HCT116 (cell line): ENCODE measurements around the gene TUBA4B. TPM values are rescaled to one million over a fixed set of nuclear protein-coding genes. Genes with fewer than 3 reads are reported as not detected.
"Not testable (repeated sequence)": the region's sequence is repeated elsewhere in the genome, so short reads cannot be mapped to it uniquely, and the experiment has no call there.

Experiments
- ATAC-seq: fragments of 200-7000 bp; cut with Tn5 transposase; 2 replicates; pipeline ENCODE4 v1.9.1; 2020; ENCODE audit warnings: mild to moderate bottlenecking, moderate library complexity
- BruUV-seq: library from RNA; stranded (reverse); fragments of 400-500 nt; replicated peaks from 2 replicates; lab custom pipeline; 2021; lab: Mats Ljungman, UMichigan
- CTCF ChIA-PET: fragments of 300-600 bp; sonication (Branson Sonifier 250); formaldehyde crosslinking; loops from one replicate; lab custom pipeline; 2021; ENCODE audit warnings: antibody characterized with exemption; lab: Charles Lee
- POLR2A ChIA-PET: fragments of 300-600, 350-600 bp; sonication (Branson Sonifier 250); formaldehyde crosslinking; loops from one replicate; lab custom pipeline; 2021; ENCODE audit warnings: antibody characterized with exemption; lab: Charles Lee
- RAD21 ChIA-PET, 2 experiments: fragments of 300-600 bp; sonication (Branson Sonifier 250); formaldehyde crosslinking; loops; one replicate each; lab custom pipeline; 2023; ENCODE audit warnings: low total read pairs in 2 of 2; ENCODE audit not compliant: uncharacterized antibody in 2 of 2, unreplicated experiment in 2 of 2, low non-redundant PET in 1 of 2; lab: Charles Lee
- DNase-seq: peaks from one replicate; pipeline ENCODE4 v3.0.0-alpha.2; 2010; ENCODE audit warnings: low read depth, low spot score
- H2AFZ ChIP-seq: fragments of 200-600 bp; shearing (Covaris generic), sonication (generic); 2 replicates; pipeline ENCODE4 v1.6.1; 2017; ENCODE audit warnings: low read depth, mixed run types, mixed read lengths, antibody characterized with exemption, low read length; ENCODE audit not compliant: poor library complexity, severe bottlenecking
- H3K27ac ChIP-seq: 2 replicates; pipeline ENCODE4 v1.5.1; 2012; ENCODE audit warnings: low read depth, low read length
- H3K27me3 ChIP-seq: fragments of 200-600 bp; sonication (generic); 2 replicates; pipeline ENCODE4 v1.6.1; 2016; ENCODE audit warnings: mixed run types, low read length, mixed read lengths; ENCODE audit not compliant: insufficient read depth
- H3K36me3 ChIP-seq, 2 experiments: fragments of 200-500 bp in 1 of 2; fragments of 200-600 bp in 1 of 2; sonication (Bioruptor generic) in 1 of 2; sonication (generic) in 1 of 2; 2 replicates each; pipeline versions ENCODE4 v1.5.1 to v1.6.1; 2014 to 2016; ENCODE audit warnings: low read length in 2 of 2, inconsistent platforms in 1 of 2, mixed read lengths in 1 of 2, mixed run types in 1 of 2; ENCODE audit not compliant: insufficient read depth in 2 of 2, control insufficient read depth in 1 of 2
- H3K4me1 ChIP-seq, 2 experiments: fragments of 200-600 bp in 1 of 2; sonication (generic) in 1 of 2; 2 replicates each; pipeline versions ENCODE4 v1.5.1 to v1.6.1; 2012 to 2017; ENCODE audit warnings: low read length in 2 of 2, inconsistent platforms in 1 of 2, mild to moderate bottlenecking in 1 of 2, mixed read lengths in 1 of 2, mixed run types in 1 of 2, moderate library complexity in 1 of 2; ENCODE audit not compliant: insufficient read depth in 2 of 2, control insufficient read depth in 1 of 2
- H3K4me2 ChIP-seq: fragments of 200-600 bp; sonication (generic); 2 replicates; pipeline ENCODE4 v1.6.1; 2017; ENCODE audit warnings: mixed run types, low read length, mixed read lengths
- H3K4me3 ChIP-seq, 2 experiments: fragments of 200-600 bp in 1 of 2; sonication (generic) in 1 of 2; replicated peaks in 1 of 2; 2 replicates each; pipeline ENCODE4 v1.5.1; 2011 to 2016; ENCODE audit warnings: low read length in 2 of 2, control low read depth in 1 of 2, low read depth in 1 of 2, mild to moderate bottlenecking in 1 of 2, mixed read lengths in 1 of 2, mixed run types in 1 of 2
- H3K79me2 ChIP-seq: fragments of 200-600 bp; sonication (generic); 2 replicates; pipeline ENCODE4 v1.6.1; 2017; ENCODE audit warnings: mild to moderate bottlenecking, mixed run types, low read length, moderate library complexity, mixed read lengths; ENCODE audit not compliant: insufficient read depth
- H3K9ac ChIP-seq: fragments of 200-600 bp; sonication (generic); 2 replicates; pipeline ENCODE4 v1.6.1; 2016; ENCODE audit warnings: low read length, mixed read lengths
- H3K9me2 ChIP-seq: fragments of 200-600 bp; sonication (generic), shearing (Covaris generic); 2 replicates; pipeline ENCODE4 v1.6.1; 2017; ENCODE audit warnings: mixed run types, mild to moderate bottlenecking, moderate library complexity; ENCODE audit not compliant: insufficient read depth
- H3K9me3 ChIP-seq, 2 experiments: fragments of 200-500 bp in 1 of 2; fragments of 200-600 bp in 1 of 2; sonication (Bioruptor generic) in 1 of 2; sonication (generic) in 1 of 2; 2 replicates each; pipeline ENCODE4 v1.6.1; 2014 to 2017; ENCODE audit warnings: low read length in 2 of 2, mixed read lengths in 2 of 2, inconsistent platforms in 1 of 2, low read depth in 1 of 2, mild to moderate bottlenecking in 1 of 2, mixed run types in 1 of 2, moderate library complexity in 1 of 2; ENCODE audit not compliant: control insufficient read depth in 1 of 2, insufficient read depth in 1 of 2
- H4K20me1 ChIP-seq: fragments of 200-600 bp; sonication (generic), shearing (Covaris generic); 2 replicates; pipeline ENCODE4 v1.6.1; 2017; ENCODE audit warnings: mixed run types, mild to moderate bottlenecking, moderate library complexity; ENCODE audit not compliant: insufficient read depth
- ELF1 ChIP-seq: IDR thresholded peaks from 2 replicates; pipeline ENCODE4 v1.6.1; 2012; ENCODE audit warnings: low read depth, borderline replicate concordance
- EZH2 ChIP-seq: fragments of 200-600 bp; sonication (generic); IDR thresholded peaks from 2 replicates; pipeline ENCODE4 v1.6.1; 2017; ENCODE audit warnings: antibody characterized with exemption, mixed run types
- intact Hi-C: fragments of 100-400 bp; cut with micrococcal nuclease; formaldehyde crosslinking; loops from 2 replicates; pipeline ENCODE4 v1.10.0; 2022
- total RNA-seq: library from RNA; stranded (reverse); gene quantifications from one replicate; pipeline ENCODE4 v1.2.1, GENCODE V29; 2021; ENCODE audit not compliant: unreplicated experiment

Gene TUBA4B
- total RNA-seq, 1 experiment from 2014 or later = not detected

DNA sequence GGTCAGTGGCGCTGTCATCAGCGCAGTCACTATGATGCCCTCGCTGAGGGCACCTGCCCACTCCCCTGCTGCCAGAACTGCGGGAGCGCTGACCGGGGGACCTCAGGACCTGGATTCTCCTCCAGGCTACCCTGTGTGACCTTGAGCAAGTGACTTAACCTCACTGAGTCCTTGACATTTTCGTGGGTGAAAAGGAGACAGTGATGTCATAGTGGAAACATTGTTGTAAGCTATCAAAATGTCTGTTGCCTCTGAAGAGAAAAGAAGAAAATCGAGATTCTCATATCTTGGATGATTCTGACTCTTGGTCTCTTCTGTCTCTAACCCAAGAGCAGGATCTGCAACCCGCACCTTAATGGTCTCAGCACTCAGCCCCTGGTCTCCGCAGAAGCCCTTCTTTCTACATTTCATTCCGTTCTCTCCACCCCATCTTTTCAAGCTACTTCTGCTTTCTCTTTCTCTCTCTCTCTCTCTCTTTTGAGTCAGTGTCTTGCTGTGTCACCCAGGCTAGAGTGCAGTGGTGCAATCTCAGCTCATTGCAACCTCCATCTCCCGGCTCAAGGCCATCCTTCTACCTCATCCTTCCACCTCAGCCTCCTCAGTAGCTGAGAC lies 1.7 kb downstream of the TUBA4B start:
- ChIA-PET CTCF (interaction anchor here (1.9 kb wide), 1 partner anchor 22 kb away, joined by 6 read pairs; no protein-coding TSS in a partner anchor), RAD21 (no interaction called here), POLR2A (interaction anchor here (1.4 to 1.8 kb wide), 2 partner anchors 10 to 24 kb away, joined by 6 to 7 read pairs; partner anchors contain the start of genes DNAJB2, GLB1L and STK16)
- peak overlapping the region; percentile 69 to 84 for H3K4me3 ChIP-seq
- peak overlapping the region; percentile 97 for H3K4me2 ChIP-seq
- H3K36me3 ChIP-seq = peaks cover 0 to 3% of the 10 kb centered on the region in 2 experiments; a peak in 1 of 4 replicates
- no peak overlapping the region for H2AFZ ChIP-seq
- H3K4me1 ChIP-seq = peaks cover 17 to 44% of the 10 kb centered on the region in 2 experiments
- peak overlapping the region; percentile 12; the same call in 1 of the 2 replicates for H3K27ac ChIP-seq
- TF ChIP-seq ELF1 = no peak
- 0 out of 2 replicates have a peak, but pooled peaks have one; percentile 50 for TF ChIP-seq EZH2
- peak overlapping the region; percentile 33; the same call in 1 of the 2 replicates for H3K9ac ChIP-seq
- no peaks in the 10 kb centered on the region for H3K9me2 ChIP-seq
- DNase-seq (no peak), ATAC-seq (no peak)
- intact Hi-C loops = no loop called here
- no TSS peak for BruUV-seq
- no peaks in the 10 kb centered on the region for H4K20me1 ChIP-seq
- H3K27me3 ChIP-seq = peaks cover 5% of the 10 kb centered on the region; the same call in 1 of the 2 replicates
- H3K79me2 ChIP-seq = peaks cover 20% of the 10 kb centered on the region; the same call in 1 of the 2 replicates
- no peaks in the 10 kb centered on the region for H3K9me3 ChIP-seq

DNA sequence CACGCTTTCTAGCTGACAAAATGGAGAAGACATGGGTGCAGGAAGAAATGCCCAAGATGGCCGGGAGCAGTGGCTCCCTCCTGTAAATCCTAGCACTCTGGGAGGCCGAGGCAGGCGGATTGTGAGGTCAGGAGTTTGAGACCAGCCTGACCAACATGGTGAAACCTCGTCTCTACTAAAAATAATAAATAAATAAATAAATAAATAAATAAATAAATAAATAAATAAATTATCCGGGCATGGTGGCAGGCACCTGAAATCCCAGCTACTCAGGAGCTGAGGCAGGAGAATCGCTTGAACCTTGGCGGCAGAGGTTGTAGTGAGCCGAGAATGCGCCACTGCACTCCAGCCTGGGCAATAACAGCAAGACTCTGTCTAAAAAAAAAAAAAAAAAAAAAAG lies 5.9 kb downstream of the TUBA4B start:
- H3K4me3 ChIP-seq, H3K79me2 ChIP-seq, H2AFZ ChIP-seq, ATAC-seq, RAD21 ChIA-PET, H3K9me2 ChIP-seq, H3K9ac ChIP-seq, H3K4me2 ChIP-seq, intact Hi-C loops, BruUV-seq, H3K36me3 ChIP-seq, H3K9me3 ChIP-seq, POLR2A ChIA-PET, H3K27ac ChIP-seq, H3K27me3 ChIP-seq, H4K20me1 ChIP-seq, DNase-seq: not testable (repeated sequence)
- CTCF ChIA-PET = interaction anchor here (1.2 kb wide), 1 partner anchor 36 kb away, joined by 7 read pairs; no protein-coding TSS in a partner anchor
- peaks cover 6 to 10% of the 10 kb centered on the region in 2 experiments; a peak in 2 of 4 replicates for H3K4me1 ChIP-seq
